Measurements from ENCODE around the gene HBA1. TPM values are rescaled to one million over a fixed set of nuclear protein-coding genes. Genes with fewer than 3 reads are reported as not detected.

Gene HBA1
- total RNA-seq, 4 donors from 2014 or later, result 72.4 to 906 (median 98.6) TPM; not detected in 1

DNA sequence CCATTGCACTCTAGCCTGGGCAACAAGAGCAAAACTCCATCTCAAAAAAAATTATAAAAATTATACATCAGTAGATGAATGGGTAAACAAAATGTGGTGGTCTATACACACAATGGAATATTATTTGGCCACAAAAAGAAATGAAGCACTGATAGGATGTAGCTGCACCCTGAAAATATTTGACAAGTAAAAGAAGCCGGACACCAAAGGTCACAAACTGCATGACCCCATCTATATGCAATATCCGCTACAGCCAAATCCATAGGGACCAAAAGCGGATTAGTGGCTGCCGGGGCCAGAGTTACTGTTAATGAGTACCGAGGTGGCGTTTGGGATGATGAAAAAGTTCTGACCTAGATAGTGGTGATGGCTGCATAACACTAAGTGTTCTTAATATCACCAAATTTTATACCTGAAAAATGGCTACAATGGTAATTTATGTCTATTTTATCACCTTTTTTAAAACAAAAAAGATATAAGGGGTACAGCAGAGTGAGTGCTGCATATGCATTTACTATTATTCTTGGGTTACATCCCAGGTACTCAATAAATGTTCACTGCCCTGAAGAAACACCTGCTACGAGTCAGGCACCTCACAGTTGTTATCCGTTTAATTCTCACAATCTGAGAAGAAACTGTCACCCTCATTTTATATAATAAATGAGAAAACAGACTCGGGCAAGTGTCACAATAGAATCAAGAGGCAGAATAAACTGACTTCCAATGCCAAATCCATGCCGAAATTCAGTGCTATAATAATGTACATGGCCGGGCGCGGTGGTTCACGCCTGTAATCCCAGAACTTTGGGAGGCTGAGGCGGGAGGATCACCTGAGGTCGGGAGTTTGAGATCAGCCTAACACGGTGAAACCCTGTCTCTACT is 3.0 kb downstream of the HBA1 start:
- intact Hi-C loops (cut with DNase I), result loop anchor here (2.0 kb wide), 1 partner anchor 73 kb away; no protein-coding TSS in a partner anchor
- TF ChIP-seq, protein P1, sequence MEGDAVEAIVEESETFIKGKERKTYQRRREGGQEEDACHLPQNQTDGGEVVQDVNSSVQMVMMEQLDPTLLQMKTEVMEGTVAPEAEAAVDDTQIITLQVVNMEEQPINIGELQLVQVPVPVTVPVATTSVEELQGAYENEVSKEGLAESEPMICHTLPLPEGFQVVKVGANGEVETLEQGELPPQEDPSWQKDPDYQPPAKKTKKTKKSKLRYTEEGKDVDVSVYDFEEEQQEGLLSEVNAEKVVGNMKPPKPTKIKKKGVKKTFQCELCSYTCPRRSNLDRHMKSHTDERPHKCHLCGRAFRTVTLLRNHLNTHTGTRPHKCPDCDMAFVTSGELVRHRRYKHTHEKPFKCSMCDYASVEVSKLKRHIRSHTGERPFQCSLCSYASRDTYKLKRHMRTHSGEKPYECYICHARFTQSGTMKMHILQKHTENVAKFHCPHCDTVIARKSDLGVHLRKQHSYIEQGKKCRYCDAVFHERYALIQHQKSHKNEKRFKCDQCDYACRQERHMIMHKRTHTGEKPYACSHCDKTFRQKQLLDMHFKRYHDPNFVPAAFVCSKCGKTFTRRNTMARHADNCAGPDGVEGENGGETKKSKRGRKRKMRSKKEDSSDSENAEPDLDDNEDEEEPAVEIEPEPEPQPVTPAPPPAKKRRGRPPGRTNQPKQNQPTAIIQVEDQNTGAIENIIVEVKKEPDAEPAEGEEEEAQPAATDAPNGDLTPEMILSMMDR (IDR thresholded peaks at IDR 0.05), result no peak
- no peak for TF ChIP-seq POLR2AphosphoS5 (IDR thresholded peaks at IDR 0.05)
- no peak for TF ChIP-seq EP300 (IDR thresholded peaks at IDR 0.05)
- TF ChIP-seq POLR2A (IDR thresholded peaks at IDR 0.05; ENCODE audit: low read depth), result no peak
- no peaks in the 10 kb centered on the region for H3K9me3 ChIP-seq
- H3K4me3 ChIP-seq, result no peak overlapping the region
- H3K4me1 ChIP-seq, result peaks cover 19 to 31% (median 31%) of the 10 kb centered on the region in 4 donors
- no peak overlapping the region for H3K27ac ChIP-seq (replicated peaks in 1 of 4)
- H3K27me3 ChIP-seq, result peaks cover 4 to 63% (median 47%) of the 10 kb centered on the region in 4 donors
- 82% methylated on average over 17 of the region's 17 CpGs for WGBS
- H3K36me3 ChIP-seq, result no peaks in the 10 kb centered on the region
- DNase-seq (ENCODE audit: extremely low spot score), result no peak

DNA sequence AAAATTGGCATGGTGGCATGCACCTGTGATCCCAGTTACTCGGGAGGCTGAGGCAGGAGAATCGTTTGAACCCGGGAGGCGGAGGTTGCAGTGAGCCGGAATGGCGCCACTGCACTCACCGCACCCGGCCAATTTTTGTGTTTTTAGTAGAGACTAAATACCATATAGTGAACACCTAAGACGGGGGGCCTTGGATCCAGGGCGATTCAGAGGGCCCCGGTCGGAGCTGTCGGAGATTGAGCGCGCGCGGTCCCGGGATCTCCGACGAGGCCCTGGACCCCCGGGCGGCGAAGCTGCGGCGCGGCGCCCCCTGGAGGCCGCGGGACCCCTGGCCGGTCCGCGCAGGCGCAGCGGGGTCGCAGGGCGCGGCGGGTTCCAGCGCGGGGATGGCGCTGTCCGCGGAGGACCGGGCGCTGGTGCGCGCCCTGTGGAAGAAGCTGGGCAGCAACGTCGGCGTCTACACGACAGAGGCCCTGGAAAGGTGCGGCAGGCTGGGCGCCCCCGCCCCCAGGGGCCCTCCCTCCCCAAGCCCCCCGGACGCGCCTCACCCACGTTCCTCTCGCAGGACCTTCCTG is 3.7 kb downstream of the HBA1 start, which contains the start of gene HBQ1:
HBQ1 (plus strand) TSS at position 359 of the 575 bp plus-strand sequence; CDS start at position 387, 28 bp downstream.
- 14% methylated on average over 19 of the region's 59 CpGs for WGBS
- H3K9me3 ChIP-seq, result no peaks in the 10 kb centered on the region
- H3K27ac ChIP-seq (replicated peaks in 1 of 4), result no peak within 1 kb of the TSS
- H3K36me3 ChIP-seq, result no peaks in the 10 kb centered on the region
- H3K4me3 ChIP-seq, result peak within 1 kb of the TSS; percentile 27 to 50 (median 36)
- intact Hi-C loops (cut with DNase I), result loop anchor here (2.0 kb wide), 1 partner anchor 73 kb away; no protein-coding TSS in a partner anchor
- peaks cover 19 to 31% (median 31%) of the 10 kb centered on the region in 4 donors for H3K4me1 ChIP-seq
- peaks cover 4 to 55% (median 44%) of the 10 kb centered on the region in 4 donors for H3K27me3 ChIP-seq
- no peak for DNase-seq (ENCODE audit: extremely low spot score)
- TF ChIP-seq, protein P1 (IDR thresholded peaks at IDR 0.05), result peak; percentile 9 to 27 (median 13)
- TF ChIP-seq EP300 (IDR thresholded peaks at IDR 0.05), result no peak

DNA sequence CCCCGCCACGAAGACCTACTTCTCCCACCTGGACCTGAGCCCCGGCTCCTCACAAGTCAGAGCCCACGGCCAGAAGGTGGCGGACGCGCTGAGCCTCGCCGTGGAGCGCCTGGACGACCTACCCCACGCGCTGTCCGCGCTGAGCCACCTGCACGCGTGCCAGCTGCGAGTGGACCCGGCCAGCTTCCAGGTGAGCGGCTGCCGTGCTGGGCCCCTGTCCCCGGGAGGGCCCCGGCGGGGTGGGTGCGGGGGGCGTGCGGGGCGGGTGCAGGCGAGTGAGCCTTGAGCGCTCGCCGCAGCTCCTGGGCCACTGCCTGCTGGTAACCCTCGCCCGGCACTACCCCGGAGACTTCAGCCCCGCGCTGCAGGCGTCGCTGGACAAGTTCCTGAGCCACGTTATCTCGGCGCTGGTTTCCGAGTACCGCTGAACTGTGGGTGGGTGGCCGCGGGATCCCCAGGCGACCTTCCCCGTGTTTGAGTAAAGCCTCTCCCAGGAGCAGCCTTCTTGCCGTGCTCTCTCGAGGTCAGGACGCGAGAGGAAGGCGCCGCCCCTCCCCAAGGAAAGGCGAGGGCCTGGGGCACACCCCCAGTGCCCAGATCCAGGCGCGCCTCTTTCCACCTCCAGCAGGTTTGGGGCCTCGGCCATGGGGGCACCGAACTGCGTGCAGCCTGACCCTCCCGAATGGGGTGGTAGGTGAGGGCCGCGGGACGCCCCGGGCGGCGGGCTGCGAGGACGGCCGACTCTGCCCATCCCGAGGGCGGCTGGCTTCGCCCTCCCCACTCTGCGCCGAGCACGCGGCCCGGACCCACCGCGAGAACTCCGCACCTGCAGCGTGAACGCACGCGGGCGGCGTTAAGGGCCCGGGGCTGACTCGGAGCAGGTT is 4.4 kb downstream of the HBA1 start:
- H3K9me3 ChIP-seq, result no peaks in the 10 kb centered on the region
- peaks cover 0 to 48% (median 39%) of the 10 kb centered on the region in 4 donors for H3K27me3 ChIP-seq
- no peak overlapping the region for H3K27ac ChIP-seq (replicated peaks in 1 of 4)
- H3K4me3 ChIP-seq, result peak overlapping the region; percentile 27 to 50 (median 36)
- DNase-seq (ENCODE audit: extremely low spot score), result no peak
- 13% methylated on average over 9 of the region's 89 CpGs for WGBS
- no peaks in the 10 kb centered on the region for H3K36me3 ChIP-seq
- intact Hi-C loops (cut with DNase I), result loop anchor here (2.0 kb wide), 1 partner anchor 74 kb away; no protein-coding TSS in a partner anchor
- TF ChIP-seq POLR2A (IDR thresholded peaks at IDR 0.05; ENCODE audit: low read depth) (no peak), POLR2AphosphoS5 (IDR thresholded peaks at IDR 0.05) (peak; percentile 48 to 57), EP300 (IDR thresholded peaks at IDR 0.05) (no peak)
- H3K4me1 ChIP-seq, result peaks cover 19 to 30% (median 30%) of the 10 kb centered on the region in 4 donors

DNA sequence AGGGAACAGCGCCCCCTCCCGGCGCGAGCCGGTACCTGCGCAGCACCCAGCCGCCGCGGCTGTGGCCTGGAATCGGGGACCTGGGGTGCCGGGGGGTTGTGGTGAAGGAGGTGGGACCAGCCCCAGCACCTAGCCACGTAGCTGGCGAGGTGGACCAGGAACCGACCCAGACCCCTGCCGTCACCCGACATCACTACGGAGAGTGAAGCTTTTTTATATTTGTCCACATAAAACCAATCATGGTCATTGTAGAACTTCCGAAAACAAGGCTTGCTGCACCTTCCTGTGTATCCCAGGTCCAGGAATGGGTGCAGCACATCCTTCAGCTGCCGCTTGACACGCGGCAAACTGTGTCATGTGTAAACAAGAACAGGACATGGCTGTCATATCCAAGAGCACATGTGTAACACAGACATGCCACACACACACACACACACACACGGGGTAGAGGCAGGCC is 5.1 kb downstream of the HBA1 start:
- H3K27ac ChIP-seq (replicated peaks in 1 of 4), result no peak overlapping the region
- TF ChIP-seq, protein P1 (IDR thresholded peaks at IDR 0.05), result peak; percentile 90 to 100 (median 91)
- no peak for TF ChIP-seq POLR2AphosphoS5 (IDR thresholded peaks at IDR 0.05)
- WGBS, result 26% methylated on average over 13 of the region's 22 CpGs
- no peak for DNase-seq (ENCODE audit: extremely low spot score)
- intact Hi-C loops (cut with DNase I), result loop anchor here (2.0 kb wide), 1 partner anchor 75 kb away; no protein-coding TSS in a partner anchor
- H3K4me3 ChIP-seq, result peak overlapping the region; percentile 27 to 50 (median 36)
- H3K27me3 ChIP-seq, result peaks cover 0 to 45% (median 39%) of the 10 kb centered on the region in 4 donors
- no peaks in the 10 kb centered on the region for H3K9me3 ChIP-seq
- H3K4me1 ChIP-seq, result peaks cover 19 to 27% (median 27%) of the 10 kb centered on the region in 4 donors
- H3K36me3 ChIP-seq, result no peaks in the 10 kb centered on the region
